Measurements from ENCODE around the gene CDCA8. TPM values are rescaled to one million over a fixed set of nuclear protein-coding genes. Genes with fewer than 3 reads are reported as not detected.
A peak's percentile ranks its signal among the peaks of the same experiment; 100 is the strongest.

The CDCA8 gene
- total and polyA plus RNA-seq, 2 of the 13 experiments (the other 11 are each of a cell fraction or from before 2014, with no cell fraction given) = 24.1 to 38.6 TPM

DNA sequence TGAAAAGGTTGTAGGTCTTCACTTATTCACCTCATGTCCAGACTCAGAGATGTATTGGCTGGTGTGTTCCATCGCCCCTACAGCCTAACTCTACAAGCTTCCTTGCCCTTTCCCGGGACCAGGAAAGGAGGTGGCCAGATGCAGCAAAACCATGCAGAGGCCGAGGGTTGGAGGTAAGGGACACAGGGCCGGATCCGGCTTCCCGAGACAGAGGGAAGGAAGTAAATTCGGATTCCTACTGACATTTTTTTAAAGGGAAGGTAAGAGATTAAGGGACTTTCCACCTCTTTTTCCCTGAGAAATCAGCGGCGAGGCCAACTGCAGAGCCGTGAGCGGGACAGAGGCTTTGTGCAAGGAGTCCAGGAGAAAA, 59.9 kb downstream of the CDCA8 start:
- DNase-seq (ENCODE audit: low spot score) = no peak
- WGBS (ENCODE audit: low lambda C conversion rate) = 23% methylated on average over 11 of the region's 11 CpGs
- H3K9ac ChIP-seq (ENCODE audit: insufficient read depth, low read depth, low read length) = no peak overlapping the region
- TF ChIP-seq ZKSCAN1 (IDR thresholded peaks at IDR 0.05; ENCODE audit: low read length) = no peak
- no peak for TF ChIP-seq ZNF552 (CRISPR knock-in tag; IDR thresholded peaks at IDR 0.05; ENCODE audit: borderline replicate concordance)
- no peak for TF ChIP-seq ZNF510 (CRISPR knock-in tag; IDR thresholded peaks at IDR 0.05; ENCODE audit: low read depth)
- TF ChIP-seq FOXA3 (CRISPR knock-in tag; IDR thresholded peaks at IDR 0.05) = no peak
- TF ChIP-seq ZNF30 (CRISPR knock-in tag; IDR thresholded peaks at IDR 0.05) = no peak
- TF ChIP-seq, protein P1, sequence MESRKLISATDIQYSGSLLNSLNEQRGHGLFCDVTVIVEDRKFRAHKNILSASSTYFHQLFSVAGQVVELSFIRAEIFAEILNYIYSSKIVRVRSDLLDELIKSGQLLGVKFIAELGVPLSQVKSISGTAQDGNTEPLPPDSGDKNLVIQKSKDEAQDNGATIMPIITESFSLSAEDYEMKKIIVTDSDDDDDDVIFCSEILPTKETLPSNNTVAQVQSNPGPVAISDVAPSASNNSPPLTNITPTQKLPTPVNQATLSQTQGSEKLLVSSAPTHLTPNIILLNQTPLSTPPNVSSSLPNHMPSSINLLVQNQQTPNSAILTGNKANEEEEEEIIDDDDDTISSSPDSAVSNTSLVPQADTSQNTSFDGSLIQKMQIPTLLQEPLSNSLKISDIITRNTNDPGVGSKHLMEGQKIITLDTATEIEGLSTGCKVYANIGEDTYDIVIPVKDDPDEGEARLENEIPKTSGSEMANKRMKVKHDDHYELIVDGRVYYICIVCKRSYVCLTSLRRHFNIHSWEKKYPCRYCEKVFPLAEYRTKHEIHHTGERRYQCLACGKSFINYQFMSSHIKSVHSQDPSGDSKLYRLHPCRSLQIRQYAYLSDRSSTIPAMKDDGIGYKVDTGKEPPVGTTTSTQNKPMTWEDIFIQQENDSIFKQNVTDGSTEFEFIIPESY (CRISPR knock-in tag; IDR thresholded peaks at IDR 0.05) = no peak
- no peak for TF ChIP-seq ZNF383 (CRISPR knock-in tag; IDR thresholded peaks at IDR 0.05; ENCODE audit: borderline replicate concordance)
- no peak for TF ChIP-seq U2AF1 (optimal IDR thresholded peaks at IDR 0.05; ENCODE audit: low read depth, low read length)
- TF ChIP-seq ELF4 (CRISPR knock-in tag; IDR thresholded peaks at IDR 0.05; ENCODE audit: borderline replicate concordance) = no peak
- no peak for TF ChIP-seq SNAI1 (CRISPR knock-in tag; IDR thresholded peaks at IDR 0.05; ENCODE audit: borderline replicate concordance)
- TF ChIP-seq ZNF841 (CRISPR knock-in tag; IDR thresholded peaks at IDR 0.05; ENCODE audit: borderline replicate concordance) = no peak
- TF ChIP-seq, protein P2, sequence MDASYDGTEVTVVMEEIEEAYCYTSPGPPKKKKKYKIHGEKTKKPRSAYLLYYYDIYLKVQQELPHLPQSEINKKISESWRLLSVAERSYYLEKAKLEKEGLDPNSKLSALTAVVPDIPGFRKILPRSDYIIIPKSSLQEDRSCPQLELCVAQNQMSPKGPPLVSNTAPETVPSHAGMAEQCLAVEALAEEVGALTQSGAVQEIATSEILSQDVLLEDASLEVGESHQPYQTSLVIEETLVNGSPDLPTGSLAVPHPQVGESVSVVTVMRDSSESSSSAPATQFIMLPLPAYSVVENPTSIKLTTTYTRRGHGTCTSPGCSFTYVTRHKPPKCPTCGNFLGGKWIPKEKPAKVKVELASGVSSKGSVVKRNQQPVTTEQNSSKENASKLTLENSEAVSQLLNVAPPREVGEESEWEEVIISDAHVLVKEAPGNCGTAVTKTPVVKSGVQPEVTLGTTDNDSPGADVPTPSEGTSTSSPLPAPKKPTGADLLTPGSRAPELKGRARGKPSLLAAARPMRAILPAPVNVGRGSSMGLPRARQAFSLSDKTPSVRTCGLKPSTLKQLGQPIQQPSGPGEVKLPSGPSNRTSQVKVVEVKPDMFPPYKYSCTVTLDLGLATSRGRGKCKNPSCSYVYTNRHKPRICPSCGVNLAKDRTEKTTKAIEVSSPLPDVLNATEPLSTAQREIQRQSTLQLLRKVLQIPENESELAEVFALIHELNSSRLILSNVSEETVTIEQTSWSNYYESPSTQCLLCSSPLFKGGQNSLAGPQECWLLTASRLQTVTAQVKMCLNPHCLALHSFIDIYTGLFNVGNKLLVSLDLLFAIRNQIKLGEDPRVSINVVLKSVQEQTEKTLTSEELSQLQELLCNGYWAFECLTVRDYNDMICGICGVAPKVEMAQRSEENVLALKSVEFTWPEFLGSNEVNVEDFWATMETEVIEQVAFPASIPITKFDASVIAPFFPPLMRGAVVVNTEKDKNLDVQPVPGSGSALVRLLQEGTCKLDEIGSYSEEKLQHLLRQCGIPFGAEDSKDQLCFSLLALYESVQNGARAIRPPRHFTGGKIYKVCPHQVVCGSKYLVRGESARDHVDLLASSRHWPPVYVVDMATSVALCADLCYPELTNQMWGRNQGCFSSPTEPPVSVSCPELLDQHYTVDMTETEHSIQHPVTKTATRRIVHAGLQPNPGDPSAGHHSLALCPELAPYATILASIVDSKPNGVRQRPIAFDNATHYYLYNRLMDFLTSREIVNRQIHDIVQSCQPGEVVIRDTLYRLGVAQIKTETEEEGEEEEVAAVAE (CRISPR knock-in tag; IDR thresholded peaks at IDR 0.05; ENCODE audit: borderline replicate concordance) = no peak
- ATAC-seq = no peak
- no peak overlapping the region for H3K27ac ChIP-seq (ENCODE audit: extremely low read length, insufficient read depth, low read length)
- H3K79me2 ChIP-seq (ENCODE audit: insufficient read depth, low read length) = no peaks in the 10 kb centered on the region
- H3K4me2 ChIP-seq (ENCODE audit: low read depth, low read length) = peak overlapping the region; percentile 57
- H3K9me3 ChIP-seq (ENCODE audit: low read length) = no peaks in the 10 kb centered on the region
- H3K36me3 ChIP-seq (replicated peaks in 1 of 2; ENCODE audit: control insufficient read depth in 1 of 2, insufficient read depth in 2 of 2, low read length in 2 of 2) = no peaks in the 10 kb centered on the region
- ChIA-PET POLR2A (no interaction called here), CTCF (ENCODE audit: low intra/inter-chr PET ratio, low total read pairs) (no interaction called here)
- no peak for FAIRE-seq
- no TSS peak for BruUV-seq (replicated peaks)
- H3K4me3 ChIP-seq (replicated peaks in 1 of 3; ENCODE audit: insufficient read depth in 1 of 3, low read depth in 2 of 3, low read length in 3 of 3) = peak overlapping the region in 2 of 3 experiments; percentile 33 to 64; a peak in 3 of 6 replicates
- in situ Hi-C loops (cut with HindIII; ENCODE audit: extremely low pct_ligation_motif_present, low pct_unique_long_range_greater_than_20kb) (no loop called here), intact Hi-C loops (cut with micrococcal nuclease; ENCODE audit: unreplicated experiment) (no loop called here)
- H4K20me1 ChIP-seq (ENCODE audit: insufficient read depth, low read length) = no peaks in the 10 kb centered on the region
- H2AFZ ChIP-seq (ENCODE audit: low read length) = no peak overlapping the region
- H3K4me1 ChIP-seq (ENCODE audit: insufficient read depth, low read length) = peaks cover 14% of the 10 kb centered on the region; the same call in 1 of the 2 replicates
- H3K27me3 ChIP-seq (ENCODE audit: control insufficient read depth in 1 of 2, insufficient read depth in 2 of 2, low read length in 2 of 2) = peaks cover 6 to 39% of the 10 kb centered on the region in 2 experiments; a peak in 4 of 5 replicates

Data from HepG2 (cell line).